K562 (cell line): Measurements from ENCODE around the gene TMEM184A. TPM values are rescaled to one million over a fixed set of nuclear protein-coding genes. Genes with fewer than 3 reads are reported as not detected.

Source experiments
- ARID1B ChIP-seq: fragments of 450-650 bp; IDR thresholded peaks from 2 replicates; pipeline ENCODE4 v1.6.1; 2016; ENCODE audit warnings: antibody characterized with exemption, mild to moderate bottlenecking, inconsistent platforms
- ATF3 ChIP-seq, 2 experiments: fragments of 450-650 bp in 1 of 2; sonication (generic) in 1 of 2; formaldehyde crosslinking in 1 of 2; IDR thresholded peaks in 1 of 2; conservative IDR thresholded peaks in 1 of 2; 2 replicates each; pipeline versions ENCODE4 v1.6.1 to v1.8.1; 2016 to 2023; ENCODE audit warnings: mild to moderate bottlenecking in 2 of 2, moderate library complexity in 2 of 2, inconsistent platforms in 1 of 2, missing genetic modification reagents in 1 of 2
- ATF7 ChIP-seq: fragments of 450-650 bp; IDR thresholded peaks from 2 replicates; pipeline ENCODE4 v1.7.1; 2014; ENCODE audit warnings: mild to moderate bottlenecking, moderate library complexity
- ELF1 ChIP-seq: fragments of 200-800 bp; sonication (Bioruptor generic); IDR thresholded peaks from 2 replicates; pipeline ENCODE4 v1.6.1; 2016; ENCODE audit warnings: missing genetic modification characterization, missing compliant biosample characterization
- ELK1 ChIP-seq: sonication (generic); formaldehyde crosslinking; IDR thresholded peaks from 2 replicates; pipeline ENCODE4 v1.8.1; 2022; ENCODE audit warnings: missing genetic modification reagents
- EP300 ChIP-seq: IDR thresholded peaks from 2 replicates; pipeline ENCODE4 v1.6.1; 2012; ENCODE audit warnings: low read length, improper control_type of control experiment
- ETS2 ChIP-seq: IDR thresholded peaks from 2 replicates; pipeline ENCODE4 v1.6.1; 2016; ENCODE audit warnings: borderline replicate concordance, missing genetic modification characterization, mild to moderate bottlenecking, moderate library complexity, missing compliant biosample characterization; ENCODE audit not compliant: poor library complexity, severe bottlenecking
- HMBOX1 ChIP-seq: sonication (generic); IDR thresholded peaks from 2 replicates; pipeline ENCODE4 v1.6.1; 2016
- KDM1A ChIP-seq, 2 experiments: fragments of 450-650 bp; IDR thresholded peaks; 2 replicates each; pipeline ENCODE4 v1.6.1; 2016; ENCODE audit warnings: mild to moderate bottlenecking in 2 of 2
- NFIC ChIP-seq: fragments of 450-650 bp; IDR thresholded peaks from 2 replicates; pipeline ENCODE4 v1.6.1; 2017; ENCODE audit warnings: mild to moderate bottlenecking, inconsistent platforms
- NR2C1 ChIP-seq, 2 experiments: fragments of 450-650 bp; IDR thresholded peaks; 2 replicates each; pipeline ENCODE4 v1.6.1; 2017; ENCODE audit warnings: mild to moderate bottlenecking in 2 of 2, antibody characterized with exemption in 1 of 2, inconsistent platforms in 1 of 2, missing compliant biosample characterization in 1 of 2, missing genetic modification characterization in 1 of 2
- RBM14 ChIP-seq: fragments of 200-400 bp; formaldehyde crosslinking; IDR thresholded peaks from 2 replicates; pipeline ENCODE4 v1.6.1; 2018; ENCODE audit warnings: low read depth, mild to moderate bottlenecking, low read length, moderate library complexity, borderline replicate concordance; ENCODE audit not compliant: insufficient read depth
- RBM39 ChIP-seq: fragments of 200-400 bp; formaldehyde crosslinking; optimal IDR thresholded peaks from 2 replicates; pipeline ENCODE3; 2018; ENCODE audit warnings: low read depth, low read length
- SRF ChIP-seq, 2 experiments: fragments of 250-450, 450-650 bp in 1 of 2; sonication (Bioruptor Pico) in 1 of 2; sonication (generic) in 1 of 2; formaldehyde crosslinking; IDR thresholded peaks; 2 replicates each; pipeline versions ENCODE4 v1.5.0 to v1.5.1; 2020 to 2022; ENCODE audit warnings: mild to moderate bottlenecking in 1 of 2, missing genetic modification reagents in 1 of 2
- STAT6 ChIP-seq: sonication (generic); formaldehyde crosslinking; IDR thresholded peaks from 2 replicates; pipeline ENCODE4 v1.8.1; 2023; ENCODE audit warnings: mild to moderate bottlenecking, missing genetic modification reagents
- SUPT5H ChIP-seq: fragments of 450-650 bp; IDR thresholded peaks from 2 replicates; pipeline ENCODE4 v1.6.1; 2016
- TARDBP ChIP-seq: fragments of 450-650 bp; IDR thresholded peaks from 2 replicates; pipeline ENCODE4 v1.6.1; 2016
- TCF7L2 ChIP-seq: fragments of 150-350 bp; IDR thresholded peaks from 2 replicates; pipeline ENCODE4 v1.6.1; 2016; ENCODE audit warnings: low read depth, mild to moderate bottlenecking, low read length, moderate library complexity
- TFAP4 ChIP-seq: sonication (generic); formaldehyde crosslinking; IDR thresholded peaks from 2 replicates; pipeline ENCODE4 v1.8.0; 2022; ENCODE audit warnings: missing genetic modification reagents, mild to moderate bottlenecking, moderate library complexity, borderline replicate concordance
- ZNF263 ChIP-seq: sonication (generic); formaldehyde crosslinking; IDR thresholded peaks from 2 replicates; pipeline ENCODE4 v1.8.0; 2022; ENCODE audit warnings: mild to moderate bottlenecking, missing genetic modification reagents, borderline replicate concordance
- polyA plus RNA-seq, 8 experiments: library from polyadenylated mRNA; depleted of rRNA in 4 of 8; stranded (reverse) in 5 of 8; unstranded in 3 of 8; fragments of >200 nt; fragmentation: Nextera tagmentation in 2 of 8; fragmentation: Illumina TruSeq in 1 of 8; extraction: Ambion mirVana in 2 of 8; extraction: Trizol in 1 of 8; gene quantifications; 2 replicates each; pipeline versions ENCODE4 v1.2.1 to v1.2.3, GENCODE V29; 2011 to 2014; ENCODE audit warnings: inconsistent platforms in 1 of 8, missing spikeins in 1 of 8
- total RNA-seq, 7 experiments: library from RNA; depleted of rRNA in 6 of 7; stranded (reverse); fragments of >200 nt in 6 of 7; fragmentation: Illumina TruSeq in 2 of 7; extraction: Trizol in 2 of 7; gene quantifications; 2 replicates each; pipeline versions ENCODE4 v1.2.1 to v1.2.3, GENCODE V29; 2011 to 2021; ENCODE audit warnings: low replicate concordance in 1 of 7

Gene TMEM184A
- total and polyA plus RNA-seq, 9 of the 15 experiments (the other 6 are each of a cell fraction or from before 2014, with no cell fraction given), result 0.10 to 0.18 (median 0.11) TPM; not detected in 6

- TF ChIP-seq ATF7 (peak; percentile 68), STAT6 (CRISPR knock-in tag) (0 out of 2 replicates have a peak, but pooled peaks have one; percentile 69), RBM14 (no peak), KDM1A (IDR thresholded peaks at IDR 0.05) (peak; percentile 88; a peak in 3 of 4 replicates), ETS2 (tag) (no peak), TFAP4 (CRISPR knock-in tag) (peak; percentile 94), ZNF263 (0 out of 2 replicates have a peak, but pooled peaks have one; percentile 28), TARDBP (peak; percentile 95), ELK1 (CRISPR knock-in tag) (no peak), NFIC (no peak), TCF7L2 (0 out of 2 replicates have a peak, but pooled peaks have one; percentile 42), NR2C1 (IDR thresholded peaks at IDR 0.05) (no peak), NR2C1 (tag; IDR thresholded peaks at IDR 0.05) (no peak), EP300 (0 out of 2 replicates have a peak, but pooled peaks have one; percentile 4), ARID1B (peak; percentile 57), HMBOX1 (no peak), ATF3 (IDR thresholded peaks at IDR 0.05) (peak; percentile 94), ATF3 (CRISPR knock-in tag; conservative IDR thresholded peaks at IDR 0.05) (peak; percentile 87), RBM39 (no peak), ELF1 (tag) (peak; percentile 56), SRF (CRISPR knock-in tag; IDR thresholded peaks at IDR 0.05) (no peak), SUPT5H (no peak)
Measured at GRCh38 chr7:1532456-1533254, 23.4 kb downstream of the TMEM184A start (continued).
